GM21447 (cell line): ENCODE measurements around the gene UNKL.

ENCODE experiments used
- ATAC-seq: cut with Tn5 transposase; IDR thresholded peaks from one replicate; pipeline ENCODE4 v1.9.1; 2021; ENCODE audit not compliant: unreplicated experiment

Gene UNKL

DNA sequence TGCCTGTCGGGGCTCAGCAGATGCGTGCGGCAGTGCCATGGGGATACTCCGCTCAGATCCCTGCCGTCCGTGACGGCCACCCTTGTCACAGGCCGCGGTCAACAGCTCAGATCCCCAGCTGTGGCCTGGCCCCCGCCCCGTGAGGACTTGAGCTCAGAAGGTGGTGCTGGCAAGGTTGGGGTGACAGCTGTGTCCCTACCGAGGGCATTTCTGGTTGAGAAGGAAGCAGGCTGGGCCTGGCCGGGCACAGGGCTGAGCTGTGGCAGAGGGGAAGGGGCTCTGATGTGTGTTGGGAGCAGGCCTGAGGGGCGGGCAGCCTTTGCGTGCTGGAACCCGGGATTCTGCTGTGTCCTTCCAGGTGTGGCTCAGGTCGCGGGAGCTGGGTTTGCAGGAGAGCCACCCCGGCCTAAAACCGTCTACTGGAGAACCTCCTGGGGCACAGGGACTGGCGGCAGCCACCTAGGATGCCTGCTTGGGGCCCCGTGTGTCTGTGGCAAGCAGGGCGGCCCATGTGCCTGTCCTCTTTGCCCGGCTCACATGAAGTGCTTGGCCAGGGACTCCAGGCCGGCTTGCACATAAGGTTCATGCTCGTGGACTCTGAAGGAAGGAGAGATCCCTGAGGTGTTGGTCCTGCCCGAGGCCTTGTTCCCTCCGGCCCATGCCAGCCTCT, 100.0 kb downstream of the UNKL start:
- ATAC-seq = no peak

DNA sequence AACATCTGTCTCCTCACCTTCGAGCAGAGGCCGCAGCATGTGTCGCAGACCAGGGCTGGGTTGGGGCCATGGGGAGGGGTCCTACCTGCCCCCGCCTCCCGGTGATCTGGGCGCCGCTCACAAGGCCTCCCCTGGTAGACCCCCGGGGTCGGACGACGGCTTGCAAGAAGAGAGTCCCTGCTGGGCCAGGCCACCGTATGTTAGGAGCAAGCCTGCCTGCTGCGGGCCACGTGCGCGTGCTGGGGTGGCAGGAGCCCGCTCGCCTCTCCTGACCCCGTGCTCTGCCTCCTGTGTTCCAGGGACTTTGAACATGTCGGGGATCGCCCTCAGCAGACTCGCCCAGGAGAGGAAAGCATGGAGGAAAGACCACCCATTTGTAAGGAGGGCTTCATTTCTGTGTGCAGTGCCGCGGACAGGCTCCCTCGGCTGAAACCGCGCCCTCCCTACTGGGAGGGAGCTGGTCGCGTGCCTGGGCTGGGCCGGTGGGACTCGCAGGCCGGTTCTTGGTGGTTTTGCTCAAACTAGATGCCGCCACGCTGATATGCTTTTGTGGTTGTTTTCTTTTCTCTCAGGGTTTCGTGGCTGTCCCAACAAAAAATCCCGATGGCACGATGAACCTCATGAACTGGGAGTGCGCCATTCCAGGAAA, 100.7 kb downstream of the UNKL start:
- no peak for ATAC-seq
